ENCODE measurements around the gene RAPGEF4.

The RAPGEF4 gene

DNA sequence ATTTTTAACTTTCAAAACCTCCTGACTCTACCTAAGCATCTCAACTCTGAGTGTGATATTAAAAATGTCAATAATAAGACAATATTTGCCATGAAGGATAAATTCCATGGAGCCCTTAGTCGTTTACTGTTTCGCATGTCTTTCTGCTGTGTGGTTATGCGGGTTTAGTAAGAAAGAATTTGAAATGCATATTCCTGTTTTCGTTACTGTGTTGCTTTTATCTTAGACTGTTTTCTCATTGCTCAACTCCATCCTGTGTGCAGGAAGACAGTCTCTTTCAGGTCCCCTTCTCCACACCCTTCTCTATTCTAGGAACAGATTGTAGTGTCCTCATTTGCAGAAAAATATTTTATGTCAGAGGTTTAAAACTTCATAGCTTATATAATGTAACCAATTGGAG, 257.5 kb downstream of the RAPGEF4 start:
- Histone ChIP-seq H4K20me1 (ENCODE audit: insufficient read depth, low read length) (no peaks in the 10 kb centered on the region), H3K9me3 (ENCODE audit: insufficient read depth, low read length) (no peaks in the 10 kb centered on the region), H3K4me1 (ENCODE audit: low read length) (peaks cover 26% of the 10 kb centered on the region), H3K27ac (ENCODE audit: low read length) (no peak overlapping the region), H3K27me3 (ENCODE audit: low read depth, low read length) (no peaks in the 10 kb centered on the region), H3K4me2 (ENCODE audit: low read length) (no peak overlapping the region), H3K79me2 (ENCODE audit: low read length) (no peaks in the 10 kb centered on the region), H3K36me3 (replicated peaks; ENCODE audit: low read depth, low read length) (no peaks in the 10 kb centered on the region), H3K4me3 (ENCODE audit: low read length) (no peak overlapping the region), H2AFZ (ENCODE audit: low read depth, low read length) (no peak overlapping the region), H3K9ac (ENCODE audit: low read length) (no peak overlapping the region)
- TF ChIP-seq EZH2phosphoT487 (IDR thresholded peaks at IDR 0.05; ENCODE audit: low read depth), result no peak
- TF ChIP-seq, protein P1, sequence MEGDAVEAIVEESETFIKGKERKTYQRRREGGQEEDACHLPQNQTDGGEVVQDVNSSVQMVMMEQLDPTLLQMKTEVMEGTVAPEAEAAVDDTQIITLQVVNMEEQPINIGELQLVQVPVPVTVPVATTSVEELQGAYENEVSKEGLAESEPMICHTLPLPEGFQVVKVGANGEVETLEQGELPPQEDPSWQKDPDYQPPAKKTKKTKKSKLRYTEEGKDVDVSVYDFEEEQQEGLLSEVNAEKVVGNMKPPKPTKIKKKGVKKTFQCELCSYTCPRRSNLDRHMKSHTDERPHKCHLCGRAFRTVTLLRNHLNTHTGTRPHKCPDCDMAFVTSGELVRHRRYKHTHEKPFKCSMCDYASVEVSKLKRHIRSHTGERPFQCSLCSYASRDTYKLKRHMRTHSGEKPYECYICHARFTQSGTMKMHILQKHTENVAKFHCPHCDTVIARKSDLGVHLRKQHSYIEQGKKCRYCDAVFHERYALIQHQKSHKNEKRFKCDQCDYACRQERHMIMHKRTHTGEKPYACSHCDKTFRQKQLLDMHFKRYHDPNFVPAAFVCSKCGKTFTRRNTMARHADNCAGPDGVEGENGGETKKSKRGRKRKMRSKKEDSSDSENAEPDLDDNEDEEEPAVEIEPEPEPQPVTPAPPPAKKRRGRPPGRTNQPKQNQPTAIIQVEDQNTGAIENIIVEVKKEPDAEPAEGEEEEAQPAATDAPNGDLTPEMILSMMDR (IDR thresholded peaks at IDR 0.05; ENCODE audit: low read depth, low read length), result no peak

DNA sequence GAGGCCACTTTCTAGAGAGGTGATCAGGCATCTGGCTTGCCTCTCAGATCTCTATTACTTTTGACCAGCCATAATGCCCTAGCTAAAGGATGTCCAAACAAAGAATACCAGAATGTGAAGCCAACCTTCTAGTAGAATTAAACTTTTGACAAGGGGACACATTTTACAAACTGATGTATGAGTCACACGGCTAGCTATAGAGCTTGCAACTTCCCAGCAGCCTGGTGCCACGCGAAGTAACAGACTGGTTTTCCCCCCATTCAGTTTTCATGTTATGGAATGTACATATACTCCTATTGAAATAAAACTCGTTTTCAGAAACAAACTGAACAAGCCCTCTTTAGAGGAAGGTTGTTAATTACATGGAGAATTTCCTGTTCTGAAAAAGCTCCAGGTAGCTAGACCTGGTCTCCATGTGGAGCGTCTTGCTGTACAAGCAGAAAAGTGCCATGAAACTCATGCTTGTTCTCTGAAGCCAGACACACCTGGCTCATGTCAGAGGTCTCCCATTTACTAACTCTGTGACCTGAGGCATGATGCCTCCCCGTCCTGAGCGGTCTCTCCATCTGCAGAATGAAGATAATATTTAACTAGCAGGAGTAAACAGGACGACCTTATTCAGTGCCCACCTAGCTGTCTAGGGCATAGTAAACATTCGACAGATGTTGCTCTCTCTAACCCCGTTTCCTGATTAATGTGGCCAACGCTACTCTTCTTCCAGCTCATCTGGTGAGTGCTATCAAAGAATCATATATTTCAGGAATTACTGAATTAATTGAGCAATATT, 258.5 kb downstream of the RAPGEF4 start:
- no peaks in the 10 kb centered on the region for H4K20me1 ChIP-seq (ENCODE audit: insufficient read depth, low read length)
- H3K79me2 ChIP-seq (ENCODE audit: low read length), result no peaks in the 10 kb centered on the region
- H3K9ac ChIP-seq (ENCODE audit: low read length), result no peak overlapping the region
- no peak overlapping the region for H3K27ac ChIP-seq (ENCODE audit: low read length)
- no peak overlapping the region for H3K4me2 ChIP-seq (ENCODE audit: low read length)
- peaks cover 26% of the 10 kb centered on the region for H3K4me1 ChIP-seq (ENCODE audit: low read length)
- no peaks in the 10 kb centered on the region for H3K36me3 ChIP-seq (replicated peaks; ENCODE audit: low read depth, low read length)
- no peak for TF ChIP-seq EZH2phosphoT487 (IDR thresholded peaks at IDR 0.05; ENCODE audit: low read depth)
- TF ChIP-seq, protein P1 (IDR thresholded peaks at IDR 0.05; ENCODE audit: low read depth, low read length), result no peak
- H2AFZ ChIP-seq (ENCODE audit: low read depth, low read length), result no peak overlapping the region
- no peaks in the 10 kb centered on the region for H3K9me3 ChIP-seq (ENCODE audit: insufficient read depth, low read length)
- H3K27me3 ChIP-seq (ENCODE audit: low read depth, low read length), result no peaks in the 10 kb centered on the region
- H3K4me3 ChIP-seq (ENCODE audit: low read length), result no peak overlapping the region

DNA sequence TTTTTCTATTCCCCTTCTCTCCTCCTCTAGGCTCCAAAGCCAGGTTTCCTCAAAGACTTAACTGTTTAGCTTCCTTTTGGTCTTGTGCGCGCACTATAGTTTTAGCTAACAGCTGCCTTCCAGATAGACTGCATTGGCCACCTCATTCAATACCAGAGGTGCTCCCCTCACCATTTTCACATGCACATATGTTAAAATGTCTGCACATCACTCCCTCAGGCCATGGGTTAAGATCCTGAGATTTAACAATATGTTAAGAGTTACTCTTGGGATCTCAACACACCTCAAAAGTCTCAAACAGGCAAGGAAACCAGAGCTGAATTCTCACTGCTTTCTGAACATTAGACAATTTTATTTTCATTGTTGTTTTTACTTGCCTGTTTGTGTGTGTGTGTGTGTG, 259.2 kb downstream of the RAPGEF4 start:
- no peak overlapping the region for H3K4me2 ChIP-seq (ENCODE audit: low read length)

More for the DNA sequence above, 259.2 kb downstream of the RAPGEF4 start:
- H3K9ac ChIP-seq (ENCODE audit: low read length), result no peak overlapping the region
- H3K4me1 ChIP-seq (ENCODE audit: low read length), result peaks cover 32% of the 10 kb centered on the region
- H4K20me1 ChIP-seq (ENCODE audit: insufficient read depth, low read length), result no peaks in the 10 kb centered on the region
- H3K27ac ChIP-seq (ENCODE audit: low read length), result no peak overlapping the region
- H3K9me3 ChIP-seq (ENCODE audit: insufficient read depth, low read length), result no peaks in the 10 kb centered on the region
- no peaks in the 10 kb centered on the region for H3K36me3 ChIP-seq (replicated peaks; ENCODE audit: low read depth, low read length)
- TF ChIP-seq, protein P1 (IDR thresholded peaks at IDR 0.05; ENCODE audit: low read depth, low read length), result no peak
- TF ChIP-seq EZH2phosphoT487 (IDR thresholded peaks at IDR 0.05; ENCODE audit: low read depth), result no peak
- H3K27me3 ChIP-seq (ENCODE audit: low read depth, low read length), result no peaks in the 10 kb centered on the region
- H3K4me3 ChIP-seq (ENCODE audit: low read length), result no peak overlapping the region
- H3K79me2 ChIP-seq (ENCODE audit: low read length), result no peaks in the 10 kb centered on the region
- H2AFZ ChIP-seq (ENCODE audit: low read depth, low read length), result no peak overlapping the region
